ENCODE data around the gene NMT1. TPM values are rescaled to one million over a fixed set of nuclear protein-coding genes. Genes with fewer than 3 reads are reported as not detected.

The NMT1 gene
- total and polyA plus RNA-seq, 2 of the 13 experiments (the other 11 are each of a cell fraction or from before 2014, with no cell fraction given): 75.7 to 142 TPM

DNA sequence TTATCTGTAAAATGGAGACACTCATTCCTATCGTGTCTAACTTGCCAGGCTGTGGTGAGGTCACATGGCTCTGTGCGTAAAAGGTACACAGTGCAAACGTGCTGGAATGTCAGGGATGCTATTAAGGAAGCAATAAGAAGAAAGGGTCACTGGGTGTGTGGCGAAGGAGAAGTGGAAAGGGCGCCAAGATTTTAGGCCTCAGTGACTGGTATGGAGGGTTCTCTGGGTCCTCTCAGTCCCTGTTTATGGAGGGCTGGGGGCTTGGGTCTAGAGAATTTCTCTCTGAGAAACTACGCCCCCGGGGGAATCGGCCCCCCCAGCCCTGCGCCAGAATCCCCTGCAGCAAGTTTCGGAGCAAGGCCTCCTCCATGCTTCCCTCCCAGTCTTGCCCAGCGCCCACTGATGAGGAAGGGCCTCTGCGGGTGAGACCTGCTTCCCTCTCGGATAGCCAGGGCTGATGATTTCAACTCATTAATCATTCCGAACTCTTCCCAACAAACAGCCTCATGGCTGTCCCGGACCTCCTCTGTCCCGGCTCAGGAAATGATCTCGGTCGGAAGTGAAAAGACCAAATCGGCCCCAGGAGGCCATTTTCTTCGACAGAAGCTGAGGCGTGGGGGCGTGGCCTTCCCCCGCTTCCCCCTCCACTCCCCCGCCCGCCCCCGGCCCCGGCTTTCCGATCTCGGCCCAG is 85.9 kb downstream of the NMT1 start (continued):
- TF ChIP-seq ZNF687 (CRISPR knock-in tag; IDR thresholded peaks at IDR 0.05) (peak; percentile 79), ZIK1 (CRISPR knock-in tag; IDR thresholded peaks at IDR 0.05; ENCODE audit: borderline replicate concordance, low read depth) (0 out of 2 replicates have a peak, but pooled peaks have one; percentile 41), GPN1 (CRISPR knock-in tag; IDR thresholded peaks at IDR 0.05; ENCODE audit: borderline replicate concordance) (no peak), NR2C2 (CRISPR knock-in tag; IDR thresholded peaks at IDR 0.05; ENCODE audit: borderline replicate concordance) (no peak), ISL2 (CRISPR knock-in tag; IDR thresholded peaks at IDR 0.05) (no peak), ZNF780A (CRISPR knock-in tag; IDR thresholded peaks at IDR 0.05) (no peak), GATAD2A (CRISPR knock-in tag; IDR thresholded peaks at IDR 0.05) (no peak), TRIM22 (IDR thresholded peaks at IDR 0.05) (no peak), RBM22 (optimal IDR thresholded peaks at IDR 0.05; ENCODE audit: low read length) (peak; percentile 56), LBX2 (CRISPR knock-in tag; IDR thresholded peaks at IDR 0.05; ENCODE audit: borderline replicate concordance) (0 out of 2 replicates have a peak, but pooled peaks have one; percentile 32), AGO2 (optimal IDR thresholded peaks at IDR 0.05; ENCODE audit: low read depth, low read length) (peak; percentile 27), MAFF (IDR thresholded peaks at IDR 0.05; ENCODE audit: low read depth, low read length) (no peak), FOXO4 (CRISPR knock-in tag; conservative IDR thresholded peaks at IDR 0.05) (peak; percentile 94; the same call in 1 of the 2 replicates), ARID2 (CRISPR knock-in tag; IDR thresholded peaks at IDR 0.05; ENCODE audit: borderline replicate concordance) (0 out of 2 replicates have a peak, but pooled peaks have one; percentile 83), EEA1 (CRISPR knock-in tag; IDR thresholded peaks at IDR 0.05; ENCODE audit: borderline replicate concordance) (no peak; the same call in 1 of the 2 replicates), ZNF460 (CRISPR knock-in tag; IDR thresholded peaks at IDR 0.05; ENCODE audit: borderline replicate concordance) (no peak), SMARCE1 (IDR thresholded peaks at IDR 0.05; ENCODE audit: borderline replicate concordance) (no peak)
- TF ChIP-seq, protein P1, sequence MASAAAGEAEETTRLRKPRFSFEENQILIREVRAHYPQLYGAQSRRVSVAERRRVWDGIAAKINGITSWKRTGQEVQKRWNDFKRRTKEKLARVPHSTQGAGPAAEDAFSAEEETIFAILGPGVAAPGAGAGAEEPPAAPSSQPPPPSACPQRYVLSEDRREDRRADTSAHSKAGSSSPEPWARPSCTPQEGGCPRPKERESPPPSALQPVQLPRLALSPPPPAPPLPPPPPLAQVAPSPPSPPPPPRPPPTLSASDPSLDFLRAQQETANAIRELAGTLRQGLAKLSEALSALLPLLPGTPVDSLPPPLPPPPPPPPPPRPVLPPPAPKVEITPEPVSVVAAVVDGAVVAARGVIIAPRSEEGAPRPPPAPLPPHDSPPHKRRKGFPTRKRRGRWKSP (CRISPR knock-in tag; IDR thresholded peaks at IDR 0.05): no peak
- TF ChIP-seq, protein P2, sequence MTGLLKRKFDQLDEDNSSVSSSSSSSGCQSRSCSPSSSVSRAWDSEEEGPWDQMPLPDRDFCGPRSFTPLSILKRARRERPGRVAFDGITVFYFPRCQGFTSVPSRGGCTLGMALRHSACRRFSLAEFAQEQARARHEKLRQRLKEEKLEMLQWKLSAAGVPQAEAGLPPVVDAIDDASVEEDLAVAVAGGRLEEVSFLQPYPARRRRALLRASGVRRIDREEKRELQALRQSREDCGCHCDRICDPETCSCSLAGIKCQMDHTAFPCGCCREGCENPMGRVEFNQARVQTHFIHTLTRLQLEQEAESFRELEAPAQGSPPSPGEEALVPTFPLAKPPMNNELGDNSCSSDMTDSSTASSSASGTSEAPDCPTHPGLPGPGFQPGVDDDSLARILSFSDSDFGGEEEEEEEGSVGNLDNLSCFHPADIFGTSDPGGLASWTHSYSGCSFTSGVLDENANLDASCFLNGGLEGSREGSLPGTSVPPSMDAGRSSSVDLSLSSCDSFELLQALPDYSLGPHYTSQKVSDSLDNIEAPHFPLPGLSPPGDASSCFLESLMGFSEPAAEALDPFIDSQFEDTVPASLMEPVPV (CRISPR knock-in tag; IDR thresholded peaks at IDR 0.05): peak; percentile 42; the same call in 1 of the 2 replicates

Data from HepG2 (cell line).